DOHH2 (cell line): ENCODE measurements around the gene CTPS1.

ENCODE experiments used
- CTCF ChIP-seq: fragments of 200-600 bp; sonication (generic); IDR thresholded peaks from one replicate; pipeline ENCODE4 v1.5.1; 2014; ENCODE audit warnings: antibody characterized with exemption, mild to moderate bottlenecking, low read depth, low read length; ENCODE audit not compliant: poor library complexity, severe bottlenecking
- EZH2phosphoT487 ChIP-seq: fragments of 200-600 bp; sonication (generic); IDR thresholded peaks from 2 replicates; pipeline ENCODE4 v1.6.1; 2017; ENCODE audit warnings: borderline replicate concordance, mild to moderate bottlenecking, antibody characterized with exemption, low read length, moderate library complexity, mixed read lengths

DNA sequence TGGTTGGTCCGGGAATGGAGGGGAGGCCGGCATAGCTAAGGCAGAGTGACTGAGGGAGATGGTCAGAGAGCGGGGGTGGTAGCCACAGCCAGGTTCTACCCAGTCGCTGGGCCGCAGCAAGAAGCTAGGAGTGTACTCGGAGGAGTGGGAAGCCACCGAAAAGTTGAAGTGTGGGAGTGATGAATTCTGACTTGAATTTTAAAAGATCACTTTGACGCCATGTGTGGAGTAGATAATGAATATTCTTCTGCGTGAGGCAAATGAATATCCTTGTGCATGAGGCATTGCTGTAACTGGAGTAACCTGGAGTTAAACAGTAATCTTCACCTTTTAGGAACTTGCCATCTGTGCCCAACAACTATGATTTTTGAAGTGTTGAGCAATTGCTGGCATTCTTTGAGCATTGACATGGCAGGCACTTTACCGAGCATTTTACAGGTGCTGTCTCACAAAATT is 6.9 kb downstream of the CTPS1 start:
- TF ChIP-seq CTCF (no peak), EZH2phosphoT487 (no peak)
